ENCODE data around the gene SLC26A8. TPM values are rescaled to one million over a fixed set of nuclear protein-coding genes. Genes with fewer than 3 reads are reported as not detected.

Gene SLC26A8
- total RNA-seq, 1 experiment from 2014 or later = 0.09 TPM

GRCh38 chr6:35931120-35931561, 93.3 kb downstream of the SLC26A8 start:
- H3K18ac ChIP-seq (ENCODE audit: insufficient read length, low read depth, low read length) = peak overlapping the region; percentile 17
- peak overlapping the region; percentile 90; the same call in 1 of the 2 replicates for H3K14ac ChIP-seq (ENCODE audit: insufficient read depth, low read length)
- no peak overlapping the region for H3K27ac ChIP-seq (ENCODE audit: insufficient read length, low read depth, low read length)
- H4K5ac ChIP-seq (ENCODE audit: insufficient read length, low read depth, low read length) = no peak overlapping the region
- no peaks in the 10 kb centered on the region for H3K4me1 ChIP-seq (ENCODE audit: insufficient read depth, low read length)
- H3K4me2 ChIP-seq (ENCODE audit: insufficient read depth, insufficient read length, low read length) = peak overlapping the region; percentile 62
- H2BK20ac ChIP-seq (ENCODE audit: low read depth, low read length, poor library complexity, severe bottlenecking) = no peak overlapping the region
- no CpG with 5 or more reads among the region's 30 CpGs for WGBS (ENCODE audit: extremely low coverage, insufficient read length, low lambda C conversion rate)
- no peak overlapping the region for H3K23ac ChIP-seq (ENCODE audit: insufficient read length, low read depth, low read length)
- TF ChIP-seq CTCF (conservative IDR thresholded peaks at IDR 0.05) = no peak
- no peak overlapping the region for H3K56ac ChIP-seq (ENCODE audit: insufficient read length, low read depth, low read length)
- Mint-ChIP-seq H3K27me3 (ENCODE audit: low read depth) (peaks cover 9% of the 10 kb centered on the region), H3K27ac (0 out of 7 replicates have a peak overlapping the region, but pooled peaks of 2 of the 3 experiments have one; percentile 32 to 35), H3K4me1 (peaks cover 8 to 12% of the 10 kb centered on the region in 2 experiments), H3K36me3 (ENCODE audit: insufficient read depth in 1 of 3, low read depth in 3 of 3) (peaks cover 0 to 5% (median 0%) of the 10 kb centered on the region in 3 experiments; a peak in 3 of 7 replicates), H3K4me3 (peak overlapping the region; percentile 54 to 72), H3K9me3 (peaks cover 0 to 2% of the 10 kb centered on the region in 2 experiments; a peak in 2 of 5 replicates)
- no peaks in the 10 kb centered on the region for H3K79me2 ChIP-seq (ENCODE audit: insufficient read depth, low read length)
- no peaks in the 10 kb centered on the region for H3K9me3 ChIP-seq (ENCODE audit: control insufficient read depth, low read depth, low read length)
- no peak overlapping the region for H3K4ac ChIP-seq (ENCODE audit: low read depth, low read length)
- H3K27me3 ChIP-seq (ENCODE audit: insufficient read depth, low read length) = peaks cover 2% of the 10 kb centered on the region; the same call in 1 of the 2 replicates
- H2BK15ac ChIP-seq (ENCODE audit: low read depth, low read length) = no peak overlapping the region
- no peak overlapping the region for H3T11ph ChIP-seq (ENCODE audit: low read length)
- H3K23me2 ChIP-seq (ENCODE audit: insufficient read length, low read depth, low read length, poor library complexity, severe bottlenecking) = peaks cover 2% of the 10 kb centered on the region
- peak; percentile 75 for DNase-seq
- no peak overlapping the region for H2AK5ac ChIP-seq (ENCODE audit: insufficient read length, low read length)
- no peak overlapping the region for H2BK5ac ChIP-seq (ENCODE audit: insufficient read length, low read length)
- H3K79me1 ChIP-seq (ENCODE audit: insufficient read depth, low read depth, low read length, poor library complexity, severe bottlenecking) = no peaks in the 10 kb centered on the region
- H2BK120ac ChIP-seq (ENCODE audit: low read depth, low read length, poor library complexity, severe bottlenecking) = no peak overlapping the region
- H4K91ac ChIP-seq (ENCODE audit: insufficient read length, low read depth, low read length) = no peak overlapping the region
- H4K8ac ChIP-seq (replicated peaks; ENCODE audit: insufficient read length, low read depth, low read length) = no peak overlapping the region
- peak overlapping the region; percentile 98 for H2AFZ ChIP-seq (ENCODE audit: low read length)
- H3K9ac ChIP-seq (ENCODE audit: extremely low read depth, insufficient read length, low read length) = no peak overlapping the region
- peak overlapping the region; percentile 73 for H2BK12ac ChIP-seq (ENCODE audit: insufficient read length, low read depth, low read length)
- H4K20me1 ChIP-seq (ENCODE audit: control insufficient read depth, insufficient read depth, insufficient read length) = no peaks in the 10 kb centered on the region
